Measurements from ENCODE around the gene CCDC187.

Gene CCDC187

GRCh38 chr9:136328622-136329041 is 24.7 kb upstream of the CCDC187 start:
- TF ChIP-seq CTCF (IDR thresholded peaks at IDR 0.05; ENCODE audit: borderline replicate concordance, extremely low read depth, low read length, poor library complexity, severe bottlenecking) (no peak), EZH2 (IDR thresholded peaks at IDR 0.05; ENCODE audit: borderline replicate concordance, low read depth, low read length, severe bottlenecking) (no peak)
- H3K36me3 ChIP-seq (ENCODE audit: insufficient read depth, low read length), result no peaks in the 10 kb centered on the region
- no peaks in the 10 kb centered on the region for H3K9me3 ChIP-seq (ENCODE audit: insufficient read depth, low read length, severe bottlenecking)
- peaks cover 19% of the 10 kb centered on the region; the same call in 1 of the 2 replicates for H4K20me1 ChIP-seq (ENCODE audit: insufficient read depth, low read length)
- H3K79me2 ChIP-seq (ENCODE audit: insufficient read depth, low read length), result no peaks in the 10 kb centered on the region
- H3K4me2 ChIP-seq (ENCODE audit: insufficient read depth, low read length), result peak overlapping the region; percentile 77
- H3K27me3 ChIP-seq (ENCODE audit: insufficient read depth, low read length, poor library complexity), result peaks cover 14% of the 10 kb centered on the region
- no peak overlapping the region; the same call in 1 of the 2 replicates for H3K27ac ChIP-seq (ENCODE audit: low read length)
- peak overlapping the region in 1 of 2 experiments; percentile 60; a peak in 2 of 4 replicates for H3K4me3 ChIP-seq (ENCODE audit: low read depth in 1 of 2, low read length in 2 of 2)
- no peak overlapping the region for H2AFZ ChIP-seq (ENCODE audit: low read depth, low read length)
- H3K9ac ChIP-seq (ENCODE audit: low read depth, low read length), result peak overlapping the region; percentile 62
- no peak for DNase-seq
- peaks cover 21% of the 10 kb centered on the region for H3K4me1 ChIP-seq (ENCODE audit: insufficient read depth, low read length)
- no peak for ATAC-seq (ENCODE audit: insufficient read depth, low read depth)

- Histone ChIP-seq H3K79me2 (ENCODE audit: insufficient read depth, low read length) (no peaks in the 10 kb centered on the region), H3K27me3 (ENCODE audit: insufficient read depth, low read length, poor library complexity) (peaks cover 20% of the 10 kb centered on the region), H3K4me1 (ENCODE audit: insufficient read depth, low read length) (peaks cover 21% of the 10 kb centered on the region), H3K4me2 (ENCODE audit: insufficient read depth, low read length) (peak overlapping the region; percentile 77), H3K27ac (ENCODE audit: low read length) (peak overlapping the region; percentile 15; the same call in 1 of the 2 replicates), H3K36me3 (ENCODE audit: insufficient read depth, low read length) (no peaks in the 10 kb centered on the region), H2AFZ (ENCODE audit: low read depth, low read length) (no peak overlapping the region; the same call in 1 of the 2 replicates), H4K20me1 (ENCODE audit: insufficient read depth, low read length) (peaks cover 19% of the 10 kb centered on the region; the same call in 1 of the 2 replicates), H3K9ac (ENCODE audit: low read depth, low read length) (peak overlapping the region; percentile 62), H3K9me3 (ENCODE audit: insufficient read depth, low read length, severe bottlenecking) (no peaks in the 10 kb centered on the region), H3K4me3 (ENCODE audit: low read depth in 1 of 2, low read length in 2 of 2) (peak overlapping the region; percentile 10 to 60; a peak in 3 of 4 replicates)
- TF ChIP-seq EZH2 (IDR thresholded peaks at IDR 0.05; ENCODE audit: borderline replicate concordance, low read depth, low read length, severe bottlenecking) (no peak), CTCF (IDR thresholded peaks at IDR 0.05; ENCODE audit: borderline replicate concordance, extremely low read depth, low read length, poor library complexity, severe bottlenecking) (no peak)
- ATAC-seq (ENCODE audit: insufficient read depth, low read depth) (peak; percentile 12; the same call in 1 of the 3 replicates), DNase-seq (no peak)
These were observed 24.2 kb upstream of the CCDC187 start for GRCh38 chr9:136328011-136328621.

- Histone ChIP-seq H3K4me3 (ENCODE audit: low read depth in 1 of 2, low read length in 2 of 2) (peak within 1 kb of the TSS; percentile 10 to 60; a peak in 3 of 4 replicates), H3K9me3 (ENCODE audit: insufficient read depth, low read length, severe bottlenecking) (no peaks in the 10 kb centered on the region), H3K4me2 (ENCODE audit: insufficient read depth, low read length) (peak within 1 kb of the TSS; percentile 77), H3K4me1 (ENCODE audit: insufficient read depth, low read length) (peaks cover 21% of the 10 kb centered on the region), H3K36me3 (ENCODE audit: insufficient read depth, low read length) (no peaks in the 10 kb centered on the region), H3K27ac (ENCODE audit: low read length) (peak within 1 kb of the TSS; percentile 15; the same call in 1 of the 2 replicates), H4K20me1 (ENCODE audit: insufficient read depth, low read length) (peaks cover 23% of the 10 kb centered on the region; the same call in 1 of the 2 replicates), H3K9ac (ENCODE audit: low read depth, low read length) (peak within 1 kb of the TSS; percentile 62), H3K27me3 (ENCODE audit: insufficient read depth, low read length, poor library complexity) (peaks cover 26% of the 10 kb centered on the region), H3K79me2 (ENCODE audit: insufficient read depth, low read length) (no peaks in the 10 kb centered on the region), H2AFZ (ENCODE audit: low read depth, low read length) (peak within 1 kb of the TSS; percentile 64)
- ATAC-seq (ENCODE audit: insufficient read depth, low read depth) (peak; percentile 50), DNase-seq (peak; percentile 28)
- TF ChIP-seq EZH2 (IDR thresholded peaks at IDR 0.05; ENCODE audit: borderline replicate concordance, low read depth, low read length, severe bottlenecking) (no peak), CTCF (IDR thresholded peaks at IDR 0.05; ENCODE audit: borderline replicate concordance, extremely low read depth, low read length, poor library complexity, severe bottlenecking) (no peak)
These were observed 23.5 kb upstream of the CCDC187 start, which contains the start of gene GPSM1 for GRCh38 chr9:136327304-136327974. Gene GPSM1, plus strand, starts transcription at chr9:136327539. Its CDS starts 157 bp downstream, at chr9:136327696.
